K562 (cell line): ENCODE results near the gene NEURL1. TPM values are rescaled to one million over a fixed set of nuclear protein-coding genes. Genes with fewer than 3 reads are reported as not detected.

Experiments used
- ATAC-seq: fragments of 200-7000 bp; cut with Tn5 transposase; 3 replicates; pipeline ENCODE4 v1.9.1; 2020; ENCODE audit warnings: moderate library complexity
- BruUV-seq: library from RNA; stranded (reverse); fragments of 400-500 nt; replicated peaks from 2 replicates; lab custom pipeline; 2021; lab: Mats Ljungman, UMichigan
- CTCF ChIA-PET: fragments of 300-600 bp; formaldehyde crosslinking; extraction: SDS; loops from one replicate; lab custom pipeline; 2021; ENCODE audit warnings: low intra/inter-chr PET ratio; lab: Yijun Ruan, JAX
- POLR2A ChIA-PET: fragments of 300-600, 350-650 bp; sonication (Branson Sonifier 250); formaldehyde crosslinking; extraction: SDS; loops from one replicate; lab custom pipeline; 2021; ENCODE audit warnings: antibody characterized with exemption, inconsistent platforms; lab: Yijun Ruan, JAX
- DNase-seq, 4 experiments: peaks; one replicate each; pipeline versions ENCODE4 v3.0.0 to v3.0.0-alpha.2; 2011 to 2018; ENCODE audit warnings: low spot score in 3 of 4, mixed read lengths in 3 of 4; ENCODE audit errors: extremely low read depth in 1 of 4
- FAIRE-seq: peaks from 2 replicates; lab custom pipeline; 2011; peaks lifted over from hg19 to GRCh38; lab: Jason Lieb, UNC
- H2AFZ ChIP-seq: 2 replicates; pipeline ENCODE4 v1.6.0; 2011; ENCODE audit warnings: low read depth, low read length, control low read depth, inconsistent platforms
- H3K27ac ChIP-seq: fragments of 200-600 bp; 3 replicates; pipeline ENCODE4 v1.8.0; 2011; ENCODE audit warnings: low read depth, mild to moderate bottlenecking, control low read depth, inconsistent platforms, low read length, moderate library complexity, mixed read lengths; ENCODE audit errors: extremely low read depth
- H3K27me3 ChIP-seq, 2 experiments: fragments of 300-600 bp in 1 of 2; 2 replicates in 1 of 2; 3 replicates in 1 of 2; pipeline versions ENCODE4 v1.6.0 to v1.8.0; 2011; ENCODE audit warnings: inconsistent platforms in 2 of 2, low read length in 2 of 2, mild to moderate bottlenecking in 1 of 2, mixed read lengths in 1 of 2, moderate library complexity in 1 of 2; ENCODE audit not compliant: control insufficient read depth in 2 of 2, insufficient read depth in 2 of 2
- H3K36me3 ChIP-seq: fragments of 300-600 bp; 3 replicates; pipeline ENCODE4 v1.8.0; 2011; ENCODE audit warnings: mild to moderate bottlenecking, low read length, inconsistent platforms; ENCODE audit not compliant: control insufficient read depth, insufficient read depth
- H3K4me1 ChIP-seq, 2 experiments: fragments of 200-600 bp in 1 of 2; replicated peaks in 1 of 2; 2 replicates in 1 of 2; 3 replicates in 1 of 2; pipeline versions ENCODE4 v1.5.1 to v1.8.0; 2011; ENCODE audit warnings: inconsistent platforms in 2 of 2, low read length in 2 of 2, mild to moderate bottlenecking in 1 of 2, mixed read lengths in 1 of 2, moderate library complexity in 1 of 2; ENCODE audit not compliant: control insufficient read depth in 2 of 2, insufficient read depth in 2 of 2
- H3K4me2 ChIP-seq: 2 replicates; pipeline ENCODE4 v1.6.1; 2011; ENCODE audit warnings: low read length, control low read depth, inconsistent platforms, mixed read lengths; ENCODE audit not compliant: insufficient read depth
- H3K4me3 ChIP-seq: fragments of 200-600 bp; sonication (generic), shearing (Covaris generic); 2 replicates; pipeline ENCODE4 v1.5.1; 2016; ENCODE audit warnings: control low read depth, inconsistent platforms
- H3K79me2 ChIP-seq: fragments of 200-600 bp; 3 replicates; pipeline ENCODE4 v1.8.0; 2011; ENCODE audit warnings: low read length, inconsistent platforms; ENCODE audit not compliant: control insufficient read depth, insufficient read depth
- H3K9ac ChIP-seq, 2 experiments: 2 replicates each; pipeline versions ENCODE4 v1.6.0 to v1.6.1; 2011; ENCODE audit warnings: low read depth in 2 of 2, low read length in 2 of 2, control low read depth in 1 of 2, inconsistent platforms in 1 of 2, mild to moderate bottlenecking in 1 of 2, mixed read lengths in 1 of 2; ENCODE audit not compliant: insufficient read depth in 1 of 2
- H3K9me1 ChIP-seq: one replicate; pipeline ENCODE4 v1.6.0; 2011; ENCODE audit warnings: inconsistent platforms, mild to moderate bottlenecking, low read length, moderate library complexity; ENCODE audit not compliant: control insufficient read depth, insufficient read depth
- H3K9me3 ChIP-seq: replicated peaks from 2 replicates; pipeline ENCODE4 v1.5.1; 2011; ENCODE audit warnings: low read depth, low read length, inconsistent platforms; ENCODE audit not compliant: control insufficient read depth, insufficient read depth
- H4K20me1 ChIP-seq: replicated peaks from 2 replicates; pipeline ENCODE4 v1.6.1; 2011; ENCODE audit warnings: low read length, inconsistent platforms, mixed read lengths; ENCODE audit not compliant: control insufficient read depth, insufficient read depth
- E2F3 ChIP-seq: fragments of 250-450 bp; sonication (Bioruptor Pico); IDR thresholded peaks from 2 replicates; pipeline ENCODE4 v1.4.0; 2020; ENCODE audit warnings: mild to moderate bottlenecking
- FOXM1 ChIP-seq, 2 experiments: fragments of 450-650 bp in 1 of 2; sonication (generic) in 1 of 2; formaldehyde crosslinking in 1 of 2; IDR thresholded peaks; 2 replicates each; pipeline versions ENCODE4 v1.6.1 to v1.9.0; 2017 to 2022; ENCODE audit warnings: low read depth in 2 of 2, mild to moderate bottlenecking in 2 of 2, missing genetic modification reagents in 1 of 2, moderate library complexity in 1 of 2
- FUS ChIP-seq: fragments of 200-400 bp; formaldehyde crosslinking; optimal IDR thresholded peaks from 2 replicates; pipeline ENCODE3; 2017; ENCODE audit warnings: low read depth, low read length
- JUND ChIP-seq, 2 experiments: IDR thresholded peaks; 2 replicates in 1 of 2; 3 replicates in 1 of 2; pipeline ENCODE4 v1.6.1; 2011; ENCODE audit warnings: borderline replicate concordance in 2 of 2, low read depth in 2 of 2, low read length in 2 of 2, improper control_type of control experiment in 1 of 2, missing biosample characterization in 1 of 2, missing genetic modification characterization in 1 of 2, missing genetic modification reagents in 1 of 2
- KLF13 ChIP-seq: fragments of 450-650 bp; IDR thresholded peaks from 2 replicates; pipeline ENCODE4 v1.6.1; 2016; ENCODE audit warnings: missing genetic modification characterization, low read depth, mild to moderate bottlenecking, missing compliant biosample characterization, moderate library complexity, borderline replicate concordance
- L3MBTL2 ChIP-seq: fragments of 450-650 bp; IDR thresholded peaks from 2 replicates; pipeline ENCODE4 v1.6.1; 2016; ENCODE audit warnings: mild to moderate bottlenecking, moderate library complexity
- MED1 ChIP-seq: sonication (generic); formaldehyde crosslinking; IDR thresholded peaks from 2 replicates; pipeline ENCODE4 v1.8.1; 2023; ENCODE audit warnings: missing genetic modification reagents, borderline replicate concordance
- PHTF2 ChIP-seq: fragments of 250-450 bp; sonication (Bioruptor Pico); IDR thresholded peaks from 2 replicates; pipeline ENCODE4 v1.5.0; 2021; ENCODE audit warnings: mild to moderate bottlenecking
- SETDB1 ChIP-seq: IDR thresholded peaks from one replicate; pipeline ENCODE4 v1.6.1; 2012; ENCODE audit warnings: low read length, control low read depth, inconsistent platforms
- SMARCB1 ChIP-seq: IDR thresholded peaks from 2 replicates; pipeline ENCODE4 v1.6.1; 2011; ENCODE audit warnings: improper control_type of control experiment, low read depth; ENCODE audit not compliant: insufficient read length
- SRF ChIP-seq, 2 experiments: fragments of 250-450, 450-650 bp in 1 of 2; sonication (Bioruptor Pico) in 1 of 2; sonication (generic) in 1 of 2; formaldehyde crosslinking; IDR thresholded peaks; 2 replicates each; pipeline versions ENCODE4 v1.5.0 to v1.5.1; 2020 to 2022; ENCODE audit warnings: mild to moderate bottlenecking in 1 of 2, missing genetic modification reagents in 1 of 2
- TFE3 ChIP-seq: fragments of 450-650 bp; formaldehyde crosslinking; IDR thresholded peaks from 2 replicates; pipeline ENCODE4 v1.4.0; 2020; ENCODE audit warnings: mild to moderate bottlenecking, mixed read lengths
- YBX1 ChIP-seq: fragments of 450-650 bp; IDR thresholded peaks from 2 replicates; pipeline ENCODE4 v1.7.1; 2016; ENCODE audit warnings: mild to moderate bottlenecking
- ZNF253 ChIP-seq: fragments of 250-450 bp; sonication (Bioruptor Pico); conservative IDR thresholded peaks from 2 replicates; pipeline ENCODE4 v1.6.1; 2021; ENCODE audit warnings: mild to moderate bottlenecking
- ZNF436 ChIP-seq: fragments of 250-450, 450-650 bp; sonication (Bioruptor Pico); formaldehyde crosslinking; IDR thresholded peaks from 2 replicates; pipeline ENCODE4 v1.7.0; 2020; ENCODE audit warnings: mild to moderate bottlenecking
- ZNF655 ChIP-seq: fragments of 250-450 bp; sonication (Bioruptor Pico); IDR thresholded peaks from 2 replicates; pipeline ENCODE4 v1.5.0; 2021
- WGBS: fragments of 100-300 bp; shearing (Covaris generic); methylation state at CpG from one replicate; pipeline ENCODE4 v1.1.6; 2016; ENCODE audit warnings: low coverage, mixed read lengths; ENCODE audit not compliant: insufficient coverage; ENCODE audit errors: missing lambda C conversion rate; 5-methylcytosine and 5-hydroxymethylcytosine counted together
- in situ Hi-C: fragments of 300-500 bp; cut with MboI; formaldehyde crosslinking; loops from 4 replicates; pipeline ENCODE4 v1.15.0; 2018; ENCODE audit warnings: inconsistent platforms, mixed read lengths
- intact Hi-C: fragments of 100-400 bp; cut with micrococcal nuclease; formaldehyde crosslinking; loops from 2 replicates; pipeline ENCODE4 v1.14.2; 2022
- polyA plus RNA-seq, 8 experiments: library from polyadenylated mRNA; depleted of rRNA in 4 of 8; stranded (reverse) in 5 of 8; unstranded in 3 of 8; fragments of >200 nt; fragmentation: Nextera tagmentation in 2 of 8; fragmentation: Illumina TruSeq in 1 of 8; extraction: Ambion mirVana in 2 of 8; extraction: Trizol in 1 of 8; gene quantifications; 2 replicates each; pipeline versions ENCODE4 v1.2.1 to v1.2.3, GENCODE V29; 2011 to 2014; ENCODE audit warnings: inconsistent platforms in 1 of 8, missing spikeins in 1 of 8
- total RNA-seq, 7 experiments: library from RNA; depleted of rRNA in 6 of 7; stranded (reverse); fragments of >200 nt in 6 of 7; fragmentation: Illumina TruSeq in 2 of 7; extraction: Trizol in 2 of 7; gene quantifications; 2 replicates each; pipeline versions ENCODE4 v1.2.1 to v1.2.3, GENCODE V29; 2011 to 2021; ENCODE audit warnings: low replicate concordance in 1 of 7
- TF ChIP-seq, protein P1 (sequence below): fragments of 250-450 bp; sonication (Bioruptor Pico); IDR thresholded peaks from 2 replicates; pipeline ENCODE4 v1.8.0; 2022; ENCODE audit warnings: moderate library complexity, mild to moderate bottlenecking, inconsistent platforms
- TF ChIP-seq, protein P2 (sequence below): fragments of 250-450 bp; sonication (Bioruptor Pico); IDR thresholded peaks from 2 replicates; pipeline ENCODE4 v1.8.0; 2021; ENCODE audit warnings: mild to moderate bottlenecking, moderate library complexity

Gene NEURL1
- total and polyA plus RNA-seq, 9 of the 15 experiments (the other 6 are each of a cell fraction or from before 2014, with no cell fraction given), result 0.01 to 0.45 (median 0.16) TPM; not detected in 5

DNA sequence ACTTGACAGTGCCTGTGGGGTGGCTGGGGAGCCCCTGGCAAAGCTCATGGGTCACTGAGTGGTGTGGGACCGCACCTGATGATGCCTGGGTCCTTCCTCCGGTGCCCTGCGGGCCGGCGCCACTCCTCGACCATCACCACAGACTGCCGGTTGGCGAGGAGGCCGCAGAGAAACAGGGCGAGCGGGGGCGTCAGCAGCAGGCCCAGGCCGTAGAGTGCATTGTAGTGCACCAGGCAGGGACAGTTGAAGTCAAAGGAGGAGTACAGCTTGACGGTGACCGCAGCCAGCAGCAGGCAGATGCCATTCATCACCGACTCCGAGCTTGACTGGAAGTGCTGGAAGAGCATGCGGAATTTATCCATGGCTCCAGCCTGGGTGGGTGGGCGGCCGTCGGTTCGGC, 14.8 kb upstream of the NEURL1 start:
- 63% methylated on average over 15 of the region's 22 CpGs for WGBS
- in situ Hi-C loops, result loop anchor here (5.0 kb wide), 1 partner anchor 66 kb away; no protein-coding TSS in a partner anchor

More for the DNA sequence above, 14.8 kb upstream of the NEURL1 start:
- H3K27ac ChIP-seq, result no peak overlapping the region
- ChIA-PET CTCF (no interaction called here), POLR2A (interaction anchor here (0.9 kb wide), 1 partner anchor 12 kb away, joined by 3 read pairs; no protein-coding TSS in a partner anchor)
- H3K36me3 ChIP-seq, result no peaks in the 10 kb centered on the region
- no peaks in the 10 kb centered on the region for H3K9me3 ChIP-seq
- H3K4me3 ChIP-seq, result no peak overlapping the region
- H3K27me3 ChIP-seq, result no peaks in the 10 kb centered on the region
- FAIRE-seq (no peak), ATAC-seq (no peak), DNase-seq (no peak)
- H4K20me1 ChIP-seq, result no peaks in the 10 kb centered on the region
- no peak overlapping the region for H2AFZ ChIP-seq
- no peak overlapping the region for H3K4me2 ChIP-seq
- H3K79me2 ChIP-seq, result no peaks in the 10 kb centered on the region
- peaks cover 0 to 14% of the 10 kb centered on the region in 2 experiments; a peak in 2 of 5 replicates for H3K4me1 ChIP-seq
- H3K9me1 ChIP-seq, result no peaks in the 10 kb centered on the region
- no TSS peak for BruUV-seq
- intact Hi-C loops, result no loop called here
- H3K9ac ChIP-seq, result no peak overlapping the region
- TF ChIP-seq, protein P1, sequence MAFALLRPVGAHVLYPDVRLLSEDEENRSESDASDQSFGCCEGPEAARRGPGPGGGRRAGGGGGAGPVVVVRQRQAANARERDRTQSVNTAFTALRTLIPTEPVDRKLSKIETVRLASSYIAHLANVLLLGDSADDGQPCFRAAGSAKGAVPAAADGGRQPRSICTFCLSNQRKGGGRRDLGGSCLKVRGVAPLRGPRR (CRISPR knock-in tag), result no peak
- TF ChIP-seq YBX1, result no peak
- TF ChIP-seq ZNF436, result no peak
- no peak for TF ChIP-seq FUS
- TF ChIP-seq SMARCB1, result no peak
- TF ChIP-seq E2F3 (CRISPR knock-in tag), result no peak
- TF ChIP-seq PHTF2 (CRISPR knock-in tag), result no peak
- TF ChIP-seq ZNF655 (CRISPR knock-in tag), result no peak
- TF ChIP-seq ZNF253 (CRISPR knock-in tag), result no peak
- TF ChIP-seq SRF (CRISPR knock-in tag; IDR thresholded peaks at IDR 0.05), result no peak
- TF ChIP-seq, protein P2, sequence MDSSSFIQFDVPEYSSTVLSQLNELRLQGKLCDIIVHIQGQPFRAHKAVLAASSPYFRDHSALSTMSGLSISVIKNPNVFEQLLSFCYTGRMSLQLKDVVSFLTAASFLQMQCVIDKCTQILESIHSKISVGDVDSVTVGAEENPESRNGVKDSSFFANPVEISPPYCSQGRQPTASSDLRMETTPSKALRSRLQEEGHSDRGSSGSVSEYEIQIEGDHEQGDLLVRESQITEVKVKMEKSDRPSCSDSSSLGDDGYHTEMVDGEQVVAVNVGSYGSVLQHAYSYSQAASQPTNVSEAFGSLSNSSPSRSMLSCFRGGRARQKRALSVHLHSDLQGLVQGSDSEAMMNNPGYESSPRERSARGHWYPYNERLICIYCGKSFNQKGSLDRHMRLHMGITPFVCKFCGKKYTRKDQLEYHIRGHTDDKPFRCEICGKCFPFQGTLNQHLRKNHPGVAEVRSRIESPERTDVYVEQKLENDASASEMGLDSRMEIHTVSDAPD, result no peak
- TF ChIP-seq JUND (IDR thresholded peaks at IDR 0.05; ENCODE audit: borderline replicate concordance, low read depth, low read length), result no peak
- TF ChIP-seq JUND (tag; IDR thresholded peaks at IDR 0.05; ENCODE audit: borderline replicate concordance, low read depth, low read length), result no peak
- TF ChIP-seq FOXM1 (IDR thresholded peaks at IDR 0.05; ENCODE audit: low read depth), result no peak
- TF ChIP-seq FOXM1 (CRISPR knock-in tag; IDR thresholded peaks at IDR 0.05; ENCODE audit: low read depth), result no peak
- TF ChIP-seq TFE3 (CRISPR knock-in tag), result no peak
- TF ChIP-seq L3MBTL2, result no peak
- TF ChIP-seq MED1 (CRISPR knock-in tag), result no peak
- TF ChIP-seq KLF13, result no peak
- no peak for TF ChIP-seq SETDB1
